HUES64 (cell line): ENCODE results near the gene CDH23.

Source experiments
- H3K27ac ChIP-seq: 2 replicates; pipeline ENCODE4 v1.7.0; 2013; ENCODE audit warnings: low read depth, low read length, inconsistent platforms
- H3K27me3 ChIP-seq: 2 replicates; pipeline ENCODE4 v1.6.1; 2013; ENCODE audit warnings: mild to moderate bottlenecking, low read length; ENCODE audit not compliant: insufficient read depth
- H3K36me3 ChIP-seq: 2 replicates; pipeline ENCODE4 v1.6.1; 2013; ENCODE audit warnings: mild to moderate bottlenecking, low read length; ENCODE audit not compliant: insufficient read depth
- H3K4me1 ChIP-seq: 2 replicates; pipeline ENCODE4 v1.6.1; 2013; ENCODE audit warnings: mild to moderate bottlenecking, low read length, moderate library complexity; ENCODE audit not compliant: insufficient read depth
- H3K4me3 ChIP-seq: 2 replicates; pipeline ENCODE4 v1.5.1; 2013; ENCODE audit warnings: mild to moderate bottlenecking, low read length, moderate library complexity
- H3K9ac ChIP-seq: 2 replicates; pipeline ENCODE4 v1.6.1; 2013; ENCODE audit warnings: mild to moderate bottlenecking, low read depth, low read length
- H3K9me3 ChIP-seq: 2 replicates; pipeline ENCODE4 v1.6.1; 2013; ENCODE audit warnings: low read depth, low read length; ENCODE audit not compliant: insufficient read depth
- WGBS: fragments of 150-250, 120-280 bp; methylation state at CpG from one replicate; pipeline ENCODE4 v1.1.7; 2013; ENCODE audit warnings: missing lambda C conversion rate; 5-methylcytosine and 5-hydroxymethylcytosine counted together

Gene CDH23

GRCh38 chr10:71727738-71728737, 331.3 kb downstream of the CDH23 start:
- no peak overlapping the region for H3K27ac ChIP-seq
- no peak overlapping the region for H3K9ac ChIP-seq
- no peaks in the 10 kb centered on the region; the same call in 1 of the 2 replicates for H3K4me1 ChIP-seq

GRCh38 chr10:71729161-71729636, 332.5 kb downstream of the CDH23 start:
- H3K4me1 ChIP-seq: no peaks in the 10 kb centered on the region; the same call in 1 of the 2 replicates
- H3K9ac ChIP-seq: no peak overlapping the region
- WGBS: 82% methylated on average over 10 of the region's 10 CpGs
- H3K9me3 ChIP-seq: no peaks in the 10 kb centered on the region
- H3K36me3 ChIP-seq: no peaks in the 10 kb centered on the region
- H3K27me3 ChIP-seq: no peaks in the 10 kb centered on the region
- no peak overlapping the region for H3K4me3 ChIP-seq
- H3K27ac ChIP-seq: no peak overlapping the region

More at GRCh38 chr10:71727738-71728737, 331.3 kb downstream of the CDH23 start:
- Histone ChIP-seq H3K4me3 (no peak overlapping the region), H3K36me3 (no peaks in the 10 kb centered on the region), H3K27me3 (no peaks in the 10 kb centered on the region), H3K9me3 (no peaks in the 10 kb centered on the region)
- WGBS: 86% methylated on average over 8 of the region's 8 CpGs

- no peak overlapping the region for H3K27ac ChIP-seq
- H3K9ac ChIP-seq: no peak overlapping the region
- no peaks in the 10 kb centered on the region for H3K27me3 ChIP-seq
- peaks cover 3% of the 10 kb centered on the region; the same call in 1 of the 2 replicates for H3K4me1 ChIP-seq
- WGBS: 94% methylated on average over 12 of the region's 12 CpGs
- no peaks in the 10 kb centered on the region for H3K9me3 ChIP-seq
- no peaks in the 10 kb centered on the region for H3K36me3 ChIP-seq
- no peak overlapping the region for H3K4me3 ChIP-seq
Measured at GRCh38 chr10:71731791-71732190, 335.1 kb downstream of the CDH23 start.

- H3K27me3 ChIP-seq: no peaks in the 10 kb centered on the region
- peaks cover 3% of the 10 kb centered on the region; the same call in 1 of the 2 replicates for H3K4me1 ChIP-seq
- whole genome bisulfite sequencing: 88% methylated on average over 5 of the region's 5 CpGs
- H3K36me3 ChIP-seq: no peaks in the 10 kb centered on the region
- H3K9me3 ChIP-seq: no peaks in the 10 kb centered on the region
- no peak overlapping the region for H3K9ac ChIP-seq
- no peak overlapping the region for H3K4me3 ChIP-seq
- H3K27ac ChIP-seq: no peak overlapping the region
Measured at GRCh38 chr10:71734797-71735196, 338.1 kb downstream of the CDH23 start.

- H3K27me3 ChIP-seq: no peaks in the 10 kb centered on the region
- no peaks in the 10 kb centered on the region for H3K36me3 ChIP-seq
- peaks cover 3% of the 10 kb centered on the region; the same call in 1 of the 2 replicates for H3K4me1 ChIP-seq
- H3K27ac ChIP-seq: no peak overlapping the region
- no peak overlapping the region for H3K9ac ChIP-seq
- H3K4me3 ChIP-seq: no peak overlapping the region
- WGBS: 88% methylated on average over 15 of the region's 16 CpGs
- no peaks in the 10 kb centered on the region for H3K9me3 ChIP-seq
Measured at GRCh38 chr10:71735709-71736569, 339.2 kb downstream of the CDH23 start.

- Histone ChIP-seq H3K4me1 (peaks cover 3% of the 10 kb centered on the region; the same call in 1 of the 2 replicates), H3K9ac (no peak overlapping the region), H3K4me3 (no peak overlapping the region), H3K27me3 (no peaks in the 10 kb centered on the region), H3K9me3 (no peaks in the 10 kb centered on the region), H3K36me3 (no peaks in the 10 kb centered on the region), H3K27ac (no peak overlapping the region)
- 75% methylated on average over 2 of the region's 2 CpGs for WGBS
Measured at GRCh38 chr10:71736570-71736952, 339.8 kb downstream of the CDH23 start.

- Histone ChIP-seq H3K4me1 (peaks cover 3% of the 10 kb centered on the region; the same call in 1 of the 2 replicates), H3K9ac (no peak overlapping the region), H3K27me3 (no peaks in the 10 kb centered on the region), H3K9me3 (no peaks in the 10 kb centered on the region), H3K36me3 (no peaks in the 10 kb centered on the region), H3K27ac (no peak overlapping the region), H3K4me3 (no peak overlapping the region)
- 91% methylated on average over 12 of the region's 12 CpGs for WGBS
Measured at GRCh38 chr10:71737001-71737833, 340.5 kb downstream of the CDH23 start.

GRCh38 chr10:71737834-71738197, 341.1 kb downstream of the CDH23 start:
- no peaks in the 10 kb centered on the region for H3K27me3 ChIP-seq
- peaks cover 3% of the 10 kb centered on the region; the same call in 1 of the 2 replicates for H3K4me1 ChIP-seq
- H3K27ac ChIP-seq: no peak overlapping the region
- H3K9me3 ChIP-seq: no peaks in the 10 kb centered on the region
- 95% methylated on average over 3 of the region's 3 CpGs for WGBS
- no peak overlapping the region for H3K4me3 ChIP-seq
- H3K9ac ChIP-seq: no peak overlapping the region
- H3K36me3 ChIP-seq: no peaks in the 10 kb centered on the region

GRCh38 chr10:71739358-71739900, 342.7 kb downstream of the CDH23 start:
- Histone ChIP-seq H3K27me3 (no peaks in the 10 kb centered on the region), H3K9ac (no peak overlapping the region), H3K9me3 (no peaks in the 10 kb centered on the region), H3K27ac (no peak overlapping the region), H3K36me3 (no peaks in the 10 kb centered on the region), H3K4me3 (no peak overlapping the region), H3K4me1 (peaks cover 3% of the 10 kb centered on the region; the same call in 1 of the 2 replicates)
- WGBS: 89% methylated on average over 8 of the region's 8 CpGs

GRCh38 chr10:71740069-71740653, 343.4 kb downstream of the CDH23 start:
- H3K27ac ChIP-seq: no peak overlapping the region
- no peaks in the 10 kb centered on the region for H3K27me3 ChIP-seq
- H3K4me1 ChIP-seq: peaks cover 3% of the 10 kb centered on the region; the same call in 1 of the 2 replicates
- H3K36me3 ChIP-seq: no peaks in the 10 kb centered on the region
- 69% methylated on average over 9 of the region's 9 CpGs for WGBS
- no peak overlapping the region for H3K4me3 ChIP-seq
- no peaks in the 10 kb centered on the region for H3K9me3 ChIP-seq
- H3K9ac ChIP-seq: no peak overlapping the region
